Middle frontal gyrus (tissue), 1 donor: ENCODE measurements around the gene SCN2A.
"Not testable (repeated sequence)": the region's sequence is repeated elsewhere in the genome, so short reads cannot be mapped to it uniquely, and the experiment has no call there.

Experiments
- DNase-seq: peaks from one replicate; pipeline ENCODE4 v3.0.0-alpha.2; 2015; ENCODE audit warnings: low spot score; ENCODE audit errors: extremely low spot score

Gene SCN2A

DNA sequence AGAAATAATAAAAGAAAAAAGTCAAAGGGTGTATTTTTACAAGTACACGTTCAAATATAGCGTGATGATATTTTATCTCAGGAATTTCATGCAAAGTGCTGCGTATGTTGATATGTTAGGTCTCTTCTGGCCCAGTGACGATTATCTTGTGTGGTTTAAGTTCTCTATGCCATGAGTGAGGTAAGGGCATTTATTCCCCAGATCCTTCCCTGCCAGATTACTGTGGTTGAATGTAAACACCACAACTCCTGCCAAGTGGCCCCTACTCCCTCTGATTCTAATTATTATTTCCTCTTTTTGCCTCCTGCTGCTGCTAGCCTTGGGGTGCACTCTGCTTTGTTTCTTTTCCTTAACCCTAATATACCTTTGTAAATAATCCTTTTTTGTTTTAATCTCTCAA is 12.2 kb downstream of the SCN2A start:
- no peak for DNase-seq

DNA sequence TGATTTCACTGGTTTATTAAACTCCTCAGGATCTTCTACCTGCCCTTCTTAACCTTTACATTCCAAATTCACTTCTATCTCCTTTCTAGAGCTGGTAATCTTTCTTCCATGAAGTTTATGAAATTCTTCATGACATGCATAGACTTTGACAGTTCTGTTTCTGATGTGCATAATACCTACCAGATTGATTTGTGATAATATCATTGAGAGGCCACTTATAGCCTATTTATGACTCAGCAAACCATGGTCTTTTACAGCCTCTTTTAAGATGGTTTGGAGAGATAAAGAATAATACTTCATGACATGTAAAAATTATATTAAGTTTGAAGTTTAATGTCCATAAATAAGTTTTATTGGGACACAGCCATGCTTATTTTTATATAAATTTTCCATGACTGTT is 14.0 kb downstream of the SCN2A start:
- no peak for DNase-seq

DNA sequence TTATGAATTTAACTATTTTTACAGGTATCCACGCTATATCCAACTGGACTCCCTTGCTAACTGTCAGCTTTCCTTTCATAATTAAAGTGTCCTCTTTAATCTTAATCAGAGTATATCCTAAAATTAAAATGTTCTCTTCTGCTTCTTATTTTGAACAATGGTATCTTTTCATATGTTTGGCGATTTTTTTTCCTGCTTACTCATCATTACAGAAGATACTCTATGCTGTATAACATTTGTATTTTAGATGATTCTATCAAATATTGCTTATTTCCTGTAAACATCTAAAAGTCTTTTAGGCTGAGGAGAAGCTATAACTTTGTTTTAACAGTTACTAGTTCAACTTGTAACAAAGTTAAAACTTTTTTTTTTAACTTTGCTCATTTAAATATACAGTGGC is 17.4 kb downstream of the SCN2A start:
- no peak for DNase-seq

DNA sequence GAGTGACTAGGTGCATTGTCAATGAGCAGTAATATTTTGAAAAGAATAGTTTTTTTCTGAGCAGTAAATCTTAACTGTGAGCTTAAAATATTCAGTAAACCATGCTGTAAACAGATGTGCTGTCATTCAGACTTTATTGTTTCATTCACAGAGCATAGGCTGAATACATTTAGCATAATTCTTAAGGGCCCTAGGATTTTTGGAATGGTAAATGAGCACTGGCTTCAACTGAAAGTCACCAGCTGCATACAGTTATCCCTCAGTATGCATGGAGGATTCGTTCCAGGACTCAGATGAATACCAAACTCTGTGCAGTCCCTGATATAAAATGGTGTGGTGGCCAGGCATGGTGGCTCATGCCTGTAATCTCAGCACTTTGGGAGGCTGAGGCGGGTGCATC is 21.1 kb downstream of the SCN2A start:
- DNase-seq: not testable (repeated sequence)

DNA sequence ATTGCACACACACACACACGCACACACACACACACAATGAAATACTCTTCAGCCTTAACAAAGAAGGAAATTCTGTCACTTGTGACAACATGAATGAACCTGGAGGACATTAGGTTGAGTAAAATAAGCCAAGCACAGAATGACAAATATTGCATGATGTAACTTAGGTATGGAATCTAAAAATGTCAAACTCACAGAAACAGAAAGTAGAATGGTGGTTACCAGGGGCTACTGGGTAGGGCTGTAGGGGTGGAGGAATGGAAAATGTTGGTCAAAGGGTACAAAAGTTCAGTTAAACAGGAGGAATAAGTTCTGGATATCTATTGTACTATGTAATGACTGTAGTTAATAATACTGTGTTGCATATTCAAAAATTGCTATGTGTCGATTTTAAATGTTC is 29.5 kb downstream of the SCN2A start:
- no peak for DNase-seq

DNA sequence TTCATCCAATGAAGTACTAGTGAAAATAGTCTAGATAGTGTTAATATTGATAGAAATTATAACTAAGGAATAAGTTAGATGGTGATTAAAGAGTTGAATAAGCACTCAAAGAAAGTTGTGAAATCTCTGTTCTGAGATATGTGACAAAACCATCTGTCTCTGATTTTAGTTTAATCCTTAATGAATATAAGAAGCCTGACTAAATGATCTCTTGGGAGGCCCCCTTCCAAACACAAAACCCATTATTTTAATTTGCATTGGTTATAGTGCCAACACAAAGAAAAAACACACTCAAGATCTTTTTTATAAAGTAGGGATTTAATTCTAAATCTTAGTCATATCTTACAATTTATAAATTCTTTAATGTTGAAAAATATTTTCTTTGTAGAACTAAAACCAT is 34.0 kb downstream of the SCN2A start:
- no peak for DNase-seq

DNA sequence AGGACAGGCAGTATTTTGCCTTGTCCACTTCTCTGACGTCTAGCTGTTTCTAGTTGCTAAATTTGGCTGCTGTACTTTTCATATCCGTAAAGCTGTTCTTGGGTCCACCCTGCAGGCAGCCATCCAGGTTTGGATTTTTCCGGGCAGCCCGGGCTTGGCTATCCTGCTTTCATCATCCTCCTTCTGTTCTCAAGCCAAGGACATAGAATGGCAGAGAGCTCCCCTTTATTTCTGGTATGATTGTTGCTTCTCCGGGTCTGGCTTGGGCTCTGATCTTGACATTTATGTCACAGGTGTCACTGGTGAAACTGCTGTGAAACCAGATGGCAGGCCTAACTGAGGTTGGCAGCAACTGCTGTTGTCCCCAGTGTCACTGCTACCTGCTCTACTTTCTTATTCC is 35.5 kb downstream of the SCN2A start:
- DNase-seq: no peak

DNA sequence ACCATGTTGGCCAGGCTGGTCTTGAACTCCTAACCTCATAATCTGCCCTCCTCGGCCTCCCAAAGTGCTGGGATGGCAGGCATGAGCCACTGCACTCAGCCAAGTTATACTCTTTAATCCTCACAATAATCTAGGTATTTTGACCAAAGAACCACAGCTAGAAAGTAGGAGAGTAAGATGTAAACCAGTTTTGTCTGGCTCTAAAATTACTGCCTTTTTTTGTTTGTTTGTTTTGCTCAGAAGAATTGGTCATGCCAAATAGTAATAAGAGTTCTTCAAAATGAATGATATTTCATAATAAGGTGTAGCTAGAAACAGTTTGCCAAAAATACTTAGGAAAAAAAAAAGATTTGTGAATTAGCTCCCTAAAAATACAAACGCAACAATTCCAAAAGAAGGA is 36.7 kb downstream of the SCN2A start:
- no peak for DNase-seq

DNA sequence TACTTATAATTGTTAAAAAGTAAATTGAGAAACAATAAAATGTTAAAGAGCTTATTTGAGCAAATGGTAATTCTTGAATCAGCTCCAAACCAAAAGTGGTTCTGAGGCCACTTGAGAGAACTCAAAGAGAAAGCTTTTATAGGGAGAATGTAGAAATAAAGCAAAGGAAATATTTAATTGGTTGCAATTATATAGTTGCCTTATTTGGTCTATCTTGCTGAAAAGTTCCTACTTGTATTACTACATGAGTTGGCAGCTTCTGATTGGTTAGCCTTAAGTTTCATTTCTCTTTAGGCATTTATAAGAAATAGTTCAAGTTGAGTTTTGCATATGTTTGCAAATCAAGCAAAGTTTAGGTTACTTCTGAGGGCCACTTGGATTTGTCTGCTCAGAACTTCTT is 38.1 kb downstream of the SCN2A start:
- no peak for DNase-seq

DNA sequence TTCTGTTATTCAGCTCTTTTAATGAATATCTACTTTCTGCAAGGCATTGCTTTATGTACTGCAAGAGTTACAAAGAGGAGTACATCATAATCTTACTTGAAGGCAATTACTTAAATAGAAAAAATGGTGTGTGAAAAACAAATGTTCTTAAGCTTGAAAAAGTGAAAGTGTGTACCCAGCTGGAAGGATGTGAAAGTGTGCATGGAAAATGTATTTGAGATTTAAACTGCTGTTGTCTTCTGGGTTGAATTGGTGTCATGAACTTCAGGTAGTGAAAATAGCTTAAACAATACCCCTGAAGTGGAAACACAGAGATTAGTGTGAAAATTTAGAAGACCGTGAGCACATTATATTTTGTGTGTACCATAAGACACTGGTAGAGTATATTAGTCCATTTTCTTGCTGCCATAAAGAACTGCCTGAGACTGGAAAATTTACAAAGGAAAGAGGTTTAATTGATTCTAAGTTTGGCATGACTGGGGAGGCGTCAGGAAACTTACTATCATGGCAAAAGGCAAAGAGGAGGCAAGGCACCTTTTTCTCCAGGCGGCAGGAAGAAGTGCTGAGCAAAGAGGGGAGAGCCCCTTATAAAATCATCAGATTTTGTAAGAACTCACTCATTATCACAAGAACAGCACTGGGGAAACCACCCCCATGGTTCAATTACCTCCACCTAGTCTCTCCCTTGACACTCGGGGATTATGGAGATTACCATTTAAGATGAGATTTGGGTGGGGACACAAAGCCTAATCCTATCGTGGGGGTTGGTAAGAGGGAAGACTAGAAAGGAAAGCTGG is 38.8 kb downstream of the SCN2A start:
- no peak for DNase-seq

DNA sequence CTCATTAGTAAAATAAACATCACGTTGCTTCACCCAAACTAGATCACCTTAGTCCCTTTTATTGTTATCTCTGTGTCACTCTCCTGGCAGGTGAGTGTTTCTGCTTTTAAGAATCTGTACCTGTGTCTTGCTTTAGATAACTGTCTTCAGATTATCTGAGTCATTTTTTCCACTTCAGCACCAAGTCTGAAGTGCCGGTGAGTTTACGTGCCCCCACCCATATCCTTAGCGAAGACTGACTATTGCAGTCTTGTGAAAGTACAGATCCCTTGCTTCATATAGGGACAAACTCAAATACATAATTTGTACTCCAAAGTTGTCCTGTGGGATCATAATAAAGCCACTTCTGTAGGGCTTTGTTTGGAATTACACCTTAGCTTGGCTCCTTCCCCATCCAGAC is 41.1 kb downstream of the SCN2A start:
- no peak for DNase-seq

DNA sequence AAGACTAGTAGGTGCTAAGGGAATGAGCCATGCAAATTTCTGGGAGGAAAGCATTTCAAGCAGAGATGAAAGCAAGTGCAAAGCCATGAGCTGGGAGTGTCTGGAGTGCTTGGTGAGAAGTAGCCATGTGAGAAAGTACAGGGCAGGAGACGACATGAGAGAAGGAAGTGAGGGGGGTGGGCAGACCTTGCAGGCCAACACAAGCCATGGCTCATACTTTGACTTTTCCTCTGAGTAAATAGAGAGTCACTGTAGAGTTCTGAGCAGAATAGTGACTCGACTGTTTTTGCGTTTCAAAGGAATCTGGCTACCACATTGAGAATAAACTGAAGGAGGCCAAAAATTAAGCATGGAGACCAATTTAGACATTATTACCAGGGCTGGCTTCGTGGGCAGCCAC is 42.2 kb downstream of the SCN2A start:
- DNase-seq: no peak

DNA sequence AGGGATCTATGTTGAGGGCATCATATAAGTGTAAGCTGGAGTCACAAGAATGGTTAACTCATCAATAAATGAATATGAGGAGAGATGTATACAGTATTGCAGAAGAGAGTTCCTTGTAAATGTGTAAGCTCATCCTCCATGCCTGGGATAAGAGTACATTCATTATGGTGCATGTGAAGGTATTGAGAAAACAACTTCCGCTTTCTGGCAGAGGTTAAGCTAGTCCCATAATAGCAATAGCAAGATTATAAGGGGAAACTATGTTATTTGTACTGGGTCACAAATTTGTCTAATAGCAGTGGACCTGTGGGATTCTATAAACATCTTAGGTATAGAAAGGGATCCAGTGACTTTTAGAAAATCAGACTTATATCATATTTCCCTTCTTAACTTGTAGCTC is 44.1 kb downstream of the SCN2A start:
- DNase-seq: no peak

DNA sequence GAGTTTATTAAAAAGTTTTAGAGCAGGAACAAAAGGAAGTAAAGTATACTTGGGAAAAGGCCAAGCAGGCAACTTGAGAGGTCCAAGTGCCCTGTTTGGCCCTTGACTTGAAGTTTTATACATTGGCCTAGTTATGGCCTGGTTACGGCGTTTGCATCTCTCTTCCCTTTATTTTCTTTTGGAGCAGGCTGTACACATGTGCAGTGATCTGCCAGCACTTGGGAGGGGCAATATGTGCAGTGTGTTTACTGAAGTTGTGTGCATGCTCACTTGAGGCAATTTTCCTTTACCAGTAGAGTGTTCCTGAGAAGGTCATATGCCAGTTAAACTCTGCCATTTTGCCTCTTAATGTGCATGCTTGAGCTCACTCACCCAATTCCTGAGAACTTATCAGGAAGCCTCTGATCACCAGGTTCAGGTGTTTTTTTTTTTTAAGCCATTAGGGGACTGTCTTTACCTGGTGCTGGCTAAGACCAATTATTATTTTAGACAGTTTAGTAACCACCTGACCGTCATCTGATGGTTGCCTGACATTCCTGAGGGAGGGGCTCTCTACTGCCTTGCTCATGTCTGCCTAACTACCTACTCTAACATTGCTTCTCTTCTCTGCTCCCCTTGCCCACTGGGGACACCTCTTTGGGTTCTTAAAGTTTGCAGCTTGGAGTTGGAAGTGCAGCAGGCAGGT is 48.0 kb downstream of the SCN2A start:
- DNase-seq: no peak

DNA sequence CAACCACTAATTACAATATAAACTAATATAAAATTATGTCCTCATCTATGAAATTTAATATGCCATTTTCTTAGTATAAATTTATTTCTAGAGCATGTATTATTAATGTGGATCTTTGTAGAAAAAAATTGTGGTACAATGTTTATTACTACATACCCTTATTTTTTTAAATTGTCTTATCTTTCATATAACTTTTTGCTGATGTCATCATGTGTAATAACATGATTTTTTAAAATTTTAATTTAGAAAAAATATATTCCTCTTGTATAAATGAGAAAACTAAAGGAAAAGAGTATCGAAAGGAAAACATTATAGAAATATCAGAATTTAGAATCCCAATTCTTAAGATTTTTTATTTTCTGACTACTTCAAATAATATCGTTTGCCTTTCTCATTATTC is 49.9 kb downstream of the SCN2A start:
- no peak for DNase-seq

DNA sequence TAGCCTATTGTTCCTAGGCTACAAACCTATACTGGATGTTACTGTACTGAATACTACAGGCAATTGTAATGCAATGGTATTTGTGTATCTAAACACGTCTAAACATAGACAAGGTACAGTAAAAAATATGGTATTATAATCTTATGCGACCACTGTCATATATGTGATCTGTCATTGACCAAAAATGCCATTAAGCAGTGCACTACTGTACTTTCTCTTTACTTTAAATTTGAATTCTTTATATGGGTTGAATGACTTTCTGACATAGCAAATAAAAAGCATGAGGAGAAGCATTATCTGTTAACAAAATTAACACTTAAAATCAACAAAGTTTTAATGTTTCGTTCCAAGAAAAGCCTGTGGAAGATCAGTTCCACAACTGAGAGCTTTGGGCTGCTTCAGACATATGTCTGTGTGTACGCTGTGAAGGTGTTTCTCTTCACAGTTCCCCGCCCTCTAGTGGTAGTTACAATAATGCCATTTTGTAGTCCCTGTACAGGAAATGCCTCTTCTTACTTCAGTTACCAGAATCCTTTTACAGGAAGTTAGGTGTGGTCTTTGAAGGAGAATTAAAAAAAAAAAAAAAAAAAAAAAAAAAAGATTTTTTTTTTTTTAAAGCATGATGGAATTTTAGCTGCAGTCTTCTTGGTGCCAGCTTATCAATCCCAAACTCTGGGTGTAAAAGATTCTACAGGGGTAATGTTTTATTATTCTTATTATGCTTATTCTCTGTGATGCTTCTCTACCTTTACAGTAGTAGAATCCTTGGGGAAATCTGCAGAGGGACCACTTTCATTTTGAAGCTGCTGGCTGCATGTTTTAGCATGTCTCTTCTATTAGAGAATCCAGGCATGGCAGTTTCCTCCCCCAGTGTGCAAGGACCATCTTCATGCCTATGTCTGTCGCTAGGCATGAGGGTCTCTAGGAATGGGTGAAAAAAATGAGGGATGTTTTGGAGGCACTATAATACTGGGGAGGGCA is 54.5 kb downstream of the SCN2A start:
- DNase-seq: peak; percentile 82

DNA sequence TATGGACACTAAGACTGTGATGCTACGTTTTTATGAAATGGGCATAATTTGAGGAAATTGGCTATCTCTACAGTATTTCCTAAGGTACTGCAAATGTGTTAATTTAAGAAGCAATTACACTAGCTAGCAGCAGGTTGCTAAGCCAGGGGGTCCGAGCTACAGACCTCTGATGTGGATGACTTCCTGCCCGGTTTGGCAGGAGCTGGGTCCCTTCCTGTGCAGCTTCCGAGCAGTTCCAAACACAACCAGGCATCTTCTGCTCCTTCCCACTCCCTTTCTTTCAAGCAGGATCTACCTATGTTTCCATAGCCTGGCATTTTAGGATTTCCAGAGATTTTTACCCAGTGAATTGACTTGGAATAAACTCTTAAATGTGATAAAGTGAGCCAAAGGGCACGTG is 55.7 kb downstream of the SCN2A start:
- DNase-seq: no peak

DNA sequence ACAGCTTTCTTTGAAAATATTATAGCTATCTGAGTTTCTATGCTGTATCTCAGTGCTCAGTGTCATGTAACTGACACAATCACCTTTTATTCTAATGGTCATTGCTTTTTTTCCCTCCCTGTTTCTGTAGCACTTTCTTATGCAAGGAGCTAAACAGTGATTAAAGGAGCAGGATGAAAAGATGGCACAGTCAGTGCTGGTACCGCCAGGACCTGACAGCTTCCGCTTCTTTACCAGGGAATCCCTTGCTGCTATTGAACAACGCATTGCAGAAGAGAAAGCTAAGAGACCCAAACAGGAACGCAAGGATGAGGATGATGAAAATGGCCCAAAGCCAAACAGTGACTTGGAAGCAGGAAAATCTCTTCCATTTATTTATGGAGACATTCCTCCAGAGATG is 56.4 kb downstream of the SCN2A start:
- no peak for DNase-seq

DNA sequence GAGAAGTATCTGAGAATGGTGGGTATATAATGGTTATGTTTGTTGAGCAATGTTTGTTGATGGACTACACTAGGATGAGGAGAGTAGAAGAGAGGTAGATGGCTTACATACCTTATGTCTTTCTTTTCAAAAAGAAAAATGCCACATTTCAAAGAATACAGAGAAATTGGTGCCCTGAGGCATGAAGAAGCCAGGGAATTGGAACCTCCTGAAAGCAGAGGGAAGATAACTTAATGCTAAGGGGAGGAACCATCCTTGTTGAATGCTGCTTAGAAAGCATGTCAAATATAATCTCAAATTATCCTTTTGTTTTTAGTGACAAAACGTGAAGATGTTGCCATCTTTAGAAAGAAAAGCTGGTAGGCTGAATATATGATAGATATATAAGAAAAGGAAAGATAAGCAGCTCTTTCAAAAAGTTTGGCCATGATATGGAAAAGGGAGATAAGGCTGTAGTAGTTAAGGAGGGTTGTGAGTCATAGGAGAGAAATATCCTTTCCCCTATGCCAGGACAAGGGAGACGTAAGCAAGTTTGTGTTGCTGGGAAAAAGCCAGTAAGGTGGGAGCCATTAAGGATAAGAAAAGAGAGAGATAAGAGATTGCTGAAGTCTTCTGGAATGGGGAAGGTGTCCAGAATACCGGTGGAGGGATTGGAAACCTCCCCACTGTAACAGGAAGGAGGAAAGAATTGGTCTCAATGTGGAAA is 66.3 kb downstream of the SCN2A start:
- no peak for DNase-seq

DNA sequence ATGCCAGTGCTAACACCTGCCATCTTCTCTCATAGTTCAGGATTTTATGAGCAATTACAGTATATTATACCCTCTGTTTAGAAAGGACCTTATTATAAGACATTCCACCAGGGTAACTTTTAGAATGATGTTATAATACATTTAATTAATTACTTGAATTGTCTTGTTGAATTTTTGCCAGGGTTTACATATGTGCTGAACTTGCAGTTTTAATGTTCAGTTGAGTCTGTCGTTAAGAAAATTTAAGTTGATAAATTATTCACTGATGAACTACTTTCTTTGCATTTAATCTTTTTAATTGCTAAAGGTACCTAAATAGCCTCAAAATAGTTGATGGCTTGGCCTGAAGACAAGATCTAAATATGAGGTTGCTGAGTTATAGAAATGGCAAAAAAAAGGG is 68.1 kb downstream of the SCN2A start:
- no peak for DNase-seq

DNA sequence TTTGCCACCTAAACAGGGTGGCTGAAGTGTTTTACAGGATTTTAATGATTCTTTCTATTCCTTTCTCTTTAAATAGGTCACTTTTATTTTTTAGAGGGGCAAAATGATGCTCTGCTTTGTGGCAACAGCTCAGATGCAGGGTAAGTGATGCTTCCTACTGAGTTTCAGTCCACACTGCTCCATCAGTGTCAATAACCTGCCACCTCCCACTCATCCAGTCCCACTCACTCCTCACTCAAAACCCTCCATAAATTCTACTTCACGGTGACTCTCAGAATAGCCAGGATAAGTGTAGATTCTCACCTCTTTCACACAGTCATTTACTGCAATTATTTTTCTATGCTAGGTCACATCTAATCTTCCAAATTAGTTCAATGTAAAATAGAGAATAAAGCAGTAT is 72.7 kb downstream of the SCN2A start:
- DNase-seq: no peak
